GM12891 (cell line): ENCODE data around the gene FBN1.

Experiments used
- POLR2A ChIP-seq: IDR thresholded peaks from 2 replicates; pipeline ENCODE4 v1.6.1; 2011; ENCODE audit warnings: low read depth, low read length, control low read depth
- POLR2AphosphoS5 ChIP-seq: IDR thresholded peaks from 2 replicates; pipeline ENCODE4 v1.6.1; 2011; ENCODE audit warnings: low read depth, low read length, control low read depth

- TF ChIP-seq POLR2A (no peak), POLR2AphosphoS5 (no peak)
Observed at GRCh38 chr15:48402427-48403177, 242.9 kb downstream of the FBN1 start.
